Lower leg skin (tissue), 4 donors: ENCODE measurements around the gene INKA2. TPM values are rescaled to one million over a fixed set of nuclear protein-coding genes. Genes with fewer than 3 reads are reported as not detected.
A peak's percentile ranks its signal among the peaks of the same experiment; 100 is the strongest.

Experiments
- DNase-seq, 2 donors: peaks; one replicate each; pipeline ENCODE4 v3.0.0-alpha.2; 2019; ENCODE audit warnings: low spot score in 2 of 2
- H3K4me3 ChIP-seq: fragments of 200-600 bp; sonication (generic); 2 replicates; pipeline ENCODE4 v1.5.1; 2017; ENCODE audit warnings: mild to moderate bottlenecking, low read depth; ENCODE audit not compliant: poor library complexity, severe bottlenecking
- CTCF ChIP-seq, 3 donors: fragments of 450-650 bp; IDR thresholded peaks; one replicate each; pipeline ENCODE4 v1.5.1; 2016; ENCODE audit warnings: antibody characterized with exemption in 3 of 3, mild to moderate bottlenecking in 3 of 3, moderate library complexity in 2 of 3
- POLR2A ChIP-seq, 2 donors: fragments of 450-650 bp; IDR thresholded peaks; one replicate each; pipeline ENCODE4 v1.6.1; 2016 to 2017; ENCODE audit warnings: antibody characterized with exemption in 2 of 2, mild to moderate bottlenecking in 1 of 2, moderate library complexity in 1 of 2
- WGBS, 2 donors: methylation state at CpG; one replicate each; pipeline ENCODE4 v1.1.5; 2018; 5-methylcytosine and 5-hydroxymethylcytosine counted together
- intact Hi-C: fragments of 100-400 bp; cut with DNase I; formaldehyde crosslinking; loops from one replicate; pipeline ENCODE4 v1.15.0; 2023; ENCODE audit warnings: low total_unique reads
- total RNA-seq, 4 donors: library from RNA; depleted of rRNA; stranded (reverse); fragments of >200 nt; gene quantifications; one replicate each; pipeline ENCODE4 v1.1.0, GENCODE V29; 2016

The INKA2 gene
- total RNA-seq, 4 donors from 2014 or later: 2.5 to 8.7 (median 4.8) TPM

GRCh38 chr1:111756124-111756513 is 16.9 kb upstream of the INKA2 start:
- TF ChIP-seq CTCF (IDR thresholded peaks at IDR 0.05) (no peak), POLR2A (IDR thresholded peaks at IDR 0.05) (no peak)
- no peak for DNase-seq
- 1% methylated on average over 22 to 29 of the region's 35 CpGs for WGBS, 2 donors
- intact Hi-C loops: no loop called here
- H3K4me3 ChIP-seq: peak overlapping the region; percentile 96

- peak within 1 kb of the TSS; percentile 96 for H3K4me3 ChIP-seq
- TF ChIP-seq POLR2A (IDR thresholded peaks at IDR 0.05): no peak
- peak in 1 of 3 donors; percentile 90 for TF ChIP-seq CTCF (IDR thresholded peaks at IDR 0.05)
- 0% methylated on average over 60 to 67 of the region's 67 CpGs for WGBS, 2 donors
- intact Hi-C loops: no loop called here
- DNase-seq: peak; percentile 90 to 99
Measured at GRCh38 chr1:111755331-111756123, 16.3 kb upstream of the INKA2 start, which contains the start of gene DDX20. Gene DDX20, plus strand, starts transcription at chr1:111755901. Its CDS starts 24 bp downstream, at chr1:111755925.

- peak overlapping the region; percentile 96 for H3K4me3 ChIP-seq
- no peak for DNase-seq
- WGBS, 2 donors: 0 to 1% methylated on average over 12 of the region's 12 CpGs
- intact Hi-C loops: no loop called here
- no peak for TF ChIP-seq CTCF (IDR thresholded peaks at IDR 0.05)
- no peak for TF ChIP-seq POLR2A (IDR thresholded peaks at IDR 0.05)
Measured at GRCh38 chr1:111754984-111755330, 15.8 kb upstream of the INKA2 start.

DNA sequence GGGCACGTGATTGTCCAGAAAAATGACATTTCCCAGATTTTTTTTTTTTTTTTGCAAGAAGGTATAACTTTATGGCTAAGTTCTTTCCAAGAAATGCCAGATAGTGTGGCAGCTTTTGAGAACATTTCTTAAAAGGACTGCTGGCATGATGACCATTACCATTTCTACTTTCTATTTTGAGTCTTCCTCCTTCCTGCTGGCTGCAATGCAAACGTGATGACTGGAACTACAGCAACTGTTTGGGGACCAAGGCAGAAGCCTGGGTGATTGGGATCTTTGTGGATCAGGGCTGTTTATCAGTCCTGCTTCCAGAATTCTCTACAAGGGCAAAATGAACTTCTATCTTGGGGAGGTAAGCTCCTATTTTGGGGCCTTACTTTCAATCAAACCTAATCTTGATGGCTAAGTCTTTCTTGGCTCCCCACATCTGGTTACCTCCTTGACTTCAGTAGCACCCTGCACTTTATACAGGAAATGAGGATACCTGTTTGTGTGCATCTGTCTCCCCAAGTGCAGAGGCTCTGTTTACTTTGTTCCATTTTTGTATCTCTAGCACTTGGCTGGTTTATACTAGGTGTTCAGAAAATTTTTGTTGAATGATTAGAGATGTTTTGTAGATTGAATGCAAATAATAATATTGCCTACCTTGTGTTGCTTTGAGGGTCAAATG is 12.8 kb upstream of the INKA2 start:
- intact Hi-C loops: no loop called here
- TF ChIP-seq CTCF (IDR thresholded peaks at IDR 0.05) (no peak), POLR2A (IDR thresholded peaks at IDR 0.05) (no peak)
- no peak overlapping the region for H3K4me3 ChIP-seq
- DNase-seq: no peak
- 47 to 62% methylated on average over 2 of the region's 2 CpGs for WGBS, 2 donors

DNA sequence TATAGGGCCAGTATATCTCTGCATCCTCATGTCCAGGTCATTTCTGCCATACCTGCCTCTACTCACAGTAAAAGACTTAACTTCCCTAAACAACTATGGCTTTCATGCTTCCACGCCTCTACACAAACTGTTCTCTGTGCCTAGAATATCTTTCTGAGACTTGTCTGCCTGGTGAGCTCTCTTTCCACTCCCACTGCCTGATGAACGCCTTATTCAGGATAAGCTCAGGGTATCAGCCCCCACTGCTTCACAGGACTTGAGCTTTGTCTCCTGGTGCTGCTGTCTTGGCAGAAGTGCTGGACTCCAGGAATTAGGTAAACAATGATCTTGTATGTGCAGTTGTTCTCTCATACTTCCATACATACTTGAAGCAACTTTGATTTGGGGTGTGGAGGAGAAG is 11.7 kb upstream of the INKA2 start:
- WGBS, 2 donors: 80 to 91% methylated on average over 2 of the region's 2 CpGs
- no peak overlapping the region for H3K4me3 ChIP-seq
- intact Hi-C loops: no loop called here
- DNase-seq: no peak
- TF ChIP-seq CTCF (IDR thresholded peaks at IDR 0.05) (no peak), POLR2A (IDR thresholded peaks at IDR 0.05) (no peak)
